PC-3 (cell line): ENCODE results near the gene MOG. TPM values are rescaled to one million over a fixed set of nuclear protein-coding genes. Genes with fewer than 3 reads are reported as not detected.

Experiments
- ATAC-seq: fragments of 200-7000 bp; cut with Tn5 transposase; 2 replicates; pipeline ENCODE4 v1.9.1; 2020; ENCODE audit warnings: mild to moderate bottlenecking, moderate library complexity
- BruUV-seq: library from RNA; stranded (reverse); fragments of 400-500 nt; replicated peaks from 2 replicates; lab custom pipeline; 2021; lab: Mats Ljungman, UMichigan
- CTCF ChIA-PET: fragments of 300-600 bp; sonication (Branson Sonifier 250); formaldehyde crosslinking; loops from one replicate; lab custom pipeline; 2022; ENCODE audit warnings: antibody characterized with exemption; lab: Charles Lee
- POLR2A ChIA-PET: fragments of 300-600 bp; sonication (Branson Sonifier 250); formaldehyde crosslinking; loops from one replicate; lab custom pipeline; 2022; ENCODE audit warnings: antibody characterized with exemption; ENCODE audit not compliant: unreplicated experiment; lab: Charles Lee
- DNase-seq: peaks from one replicate; pipeline ENCODE4 v3.0.0-alpha.2; 2015
- H2AFZ ChIP-seq: fragments of 300-600 bp; sonication (generic); 2 replicates; pipeline ENCODE4 v1.6.0; 2016; ENCODE audit warnings: antibody characterized with exemption, low read length
- H3F3A ChIP-seq: fragments of 300-600 bp; sonication (generic); one replicate; pipeline ENCODE4 v1.6.0; 2017; ENCODE audit warnings: antibody characterized with exemption, low read length, control low read depth, mild to moderate bottlenecking; ENCODE audit not compliant: unreplicated experiment
- H3K27ac ChIP-seq: fragments of 300-600 bp; sonication (generic); 2 replicates; pipeline ENCODE4 v1.5.1; 2016; ENCODE audit warnings: mild to moderate bottlenecking, low read length
- H3K27me3 ChIP-seq: fragments of 300-600 bp; sonication (generic); 2 replicates; pipeline ENCODE4 v1.6.1; 2016; ENCODE audit warnings: low read length, mixed read lengths
- H3K36me3 ChIP-seq: fragments of 300-600 bp; sonication (generic); 2 replicates; pipeline ENCODE4 v1.6.1; 2016; ENCODE audit warnings: low read depth, mixed run types, low read length, mixed read lengths
- H3K4me1 ChIP-seq: fragments of 300-600 bp; sonication (generic); 2 replicates; pipeline ENCODE4 v1.5.1; 2016; ENCODE audit warnings: low read length; ENCODE audit not compliant: insufficient read depth
- H3K4me2 ChIP-seq: fragments of 300-600 bp; sonication (generic); 2 replicates; pipeline ENCODE4 v1.6.0; 2016; ENCODE audit warnings: low read length
- H3K4me3 ChIP-seq: fragments of 300-600 bp; sonication (generic); 2 replicates; pipeline ENCODE4 v1.5.1; 2016; ENCODE audit warnings: mild to moderate bottlenecking, low read length, mixed read lengths
- H3K79me2 ChIP-seq: fragments of 300-600 bp; sonication (generic); 2 replicates; pipeline ENCODE4 v1.6.1; 2017; ENCODE audit warnings: low read length, mixed read lengths
- H3K9ac ChIP-seq: fragments of 300-600 bp; sonication (generic); 2 replicates; pipeline ENCODE4 v1.6.0; 2016; ENCODE audit warnings: mild to moderate bottlenecking, low read length
- H3K9me2 ChIP-seq: fragments of 300-600 bp; sonication (generic); replicated peaks from 2 replicates; pipeline ENCODE4 v1.6.1; 2016; ENCODE audit warnings: mixed run types, low read length, mixed read lengths
- H3K9me3 ChIP-seq: fragments of 300-600 bp; sonication (generic); 2 replicates; pipeline ENCODE4 v1.6.1; 2016; ENCODE audit warnings: low read length, mixed read lengths
- H4K20me1 ChIP-seq: fragments of 300-600 bp; sonication (generic); 2 replicates; pipeline ENCODE4 v1.6.1; 2016; ENCODE audit warnings: low read length, mixed read lengths
- EZH2 ChIP-seq: fragments of 300-600 bp; sonication (generic); IDR thresholded peaks from one replicate; pipeline ENCODE4 v1.6.1; 2017; ENCODE audit warnings: antibody characterized with exemption, mild to moderate bottlenecking, low read length; ENCODE audit not compliant: unreplicated experiment
- EZH2phosphoT487 ChIP-seq: fragments of 300-600 bp; sonication (generic); IDR thresholded peaks from 2 replicates; pipeline ENCODE4 v1.6.1; 2018; ENCODE audit warnings: mild to moderate bottlenecking, antibody characterized with exemption, low read length, borderline replicate concordance
- intact Hi-C: fragments of 100-400 bp; cut with micrococcal nuclease; formaldehyde crosslinking; loops from 2 replicates; pipeline ENCODE4 v1.9.0; 2023
- total RNA-seq: library from RNA; depleted of rRNA; stranded (reverse); fragments of >200 nt; gene quantifications from 2 replicates; pipeline ENCODE4 v1.2.3, GENCODE V29; 2014
- TF ChIP-seq, protein P1 (sequence below): fragments of 300-600 bp; sonication (generic); conservative IDR thresholded peaks from 2 replicates; pipeline ENCODE4 v1.5.1; 2017; ENCODE audit warnings: antibody characterized with exemption, low read depth, mild to moderate bottlenecking, low read length

The MOG gene
- total RNA-seq, 1 experiment from 2014 or later, result not detected

DNA sequence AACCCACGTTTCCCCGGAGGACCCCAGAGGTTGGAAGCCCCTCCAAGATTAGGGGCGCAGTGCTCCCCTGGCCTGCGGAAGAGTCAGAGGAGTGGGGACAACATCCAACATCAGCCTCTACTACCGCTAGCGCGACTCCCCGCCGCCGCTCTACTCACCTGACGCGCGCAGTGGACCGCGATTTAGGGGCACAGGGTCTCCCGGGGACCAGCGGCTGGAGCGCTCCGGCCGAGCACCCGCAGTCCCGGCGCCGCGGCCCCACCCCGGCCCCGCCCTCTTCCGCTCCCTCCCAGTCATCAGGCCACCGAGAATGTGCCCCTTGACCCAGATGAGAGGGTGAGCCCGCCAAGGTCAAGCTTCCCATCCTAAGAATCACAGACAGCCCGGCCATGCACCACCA is 24.0 kb downstream of the MOG start, which contains the start of gene ZFP57:
TSS of gene ZFP57 (minus strand) at position 249 of the 400 bp plus-strand sequence. CDS start 4,149 bp downstream, outside the sequence.
- Histone ChIP-seq H2AFZ (no peak within 1 kb of the TSS), H3K4me2 (no peak within 1 kb of the TSS), H3K4me3 (no peak within 1 kb of the TSS), H3K27ac (no peak within 1 kb of the TSS), H3F3A (no peaks in the 10 kb centered on the region), H3K9ac (no peak within 1 kb of the TSS), H3K27me3 (no peaks in the 10 kb centered on the region), H3K9me3 (no peaks in the 10 kb centered on the region), H3K36me3 (no peaks in the 10 kb centered on the region), H4K20me1 (no peaks in the 10 kb centered on the region), H3K79me2 (no peaks in the 10 kb centered on the region), H3K9me2 (no peaks in the 10 kb centered on the region), H3K4me1 (peaks cover 16% of the 10 kb centered on the region)
- ChIA-PET CTCF (no interaction called here), POLR2A (no interaction called here)
- BruUV-seq, result no TSS peak
- DNase-seq, result no peak
- TF ChIP-seq EZH2phosphoT487, result no peak
- TF ChIP-seq, protein P1, sequence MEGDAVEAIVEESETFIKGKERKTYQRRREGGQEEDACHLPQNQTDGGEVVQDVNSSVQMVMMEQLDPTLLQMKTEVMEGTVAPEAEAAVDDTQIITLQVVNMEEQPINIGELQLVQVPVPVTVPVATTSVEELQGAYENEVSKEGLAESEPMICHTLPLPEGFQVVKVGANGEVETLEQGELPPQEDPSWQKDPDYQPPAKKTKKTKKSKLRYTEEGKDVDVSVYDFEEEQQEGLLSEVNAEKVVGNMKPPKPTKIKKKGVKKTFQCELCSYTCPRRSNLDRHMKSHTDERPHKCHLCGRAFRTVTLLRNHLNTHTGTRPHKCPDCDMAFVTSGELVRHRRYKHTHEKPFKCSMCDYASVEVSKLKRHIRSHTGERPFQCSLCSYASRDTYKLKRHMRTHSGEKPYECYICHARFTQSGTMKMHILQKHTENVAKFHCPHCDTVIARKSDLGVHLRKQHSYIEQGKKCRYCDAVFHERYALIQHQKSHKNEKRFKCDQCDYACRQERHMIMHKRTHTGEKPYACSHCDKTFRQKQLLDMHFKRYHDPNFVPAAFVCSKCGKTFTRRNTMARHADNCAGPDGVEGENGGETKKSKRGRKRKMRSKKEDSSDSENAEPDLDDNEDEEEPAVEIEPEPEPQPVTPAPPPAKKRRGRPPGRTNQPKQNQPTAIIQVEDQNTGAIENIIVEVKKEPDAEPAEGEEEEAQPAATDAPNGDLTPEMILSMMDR, result no peak
- ATAC-seq, result no peak
- intact Hi-C loops, result no loop called here

- Histone ChIP-seq H3K27me3 (no peaks in the 10 kb centered on the region), H3K9me2 (no peaks in the 10 kb centered on the region), H3K27ac (no peak overlapping the region), H3K79me2 (no peaks in the 10 kb centered on the region), H2AFZ (no peak overlapping the region), H3K9me3 (no peaks in the 10 kb centered on the region), H3K4me3 (no peak overlapping the region), H3K4me2 (no peak overlapping the region), H3K4me1 (peaks cover 16% of the 10 kb centered on the region), H4K20me1 (no peaks in the 10 kb centered on the region), H3F3A (no peaks in the 10 kb centered on the region), H3K36me3 (no peaks in the 10 kb centered on the region), H3K9ac (no peak overlapping the region)
- TF ChIP-seq EZH2phosphoT487 (no peak), EZH2 (no peak)
- TF ChIP-seq, protein P1, result no peak
- intact Hi-C loops, result no loop called here
- BruUV-seq, result no TSS peak
- DNase-seq (no peak), ATAC-seq (no peak)
- CTCF ChIA-PET, result no interaction called here
- POLR2A ChIA-PET, result interaction anchor here (0.5 kb wide), 1 partner anchor 267 kb away, joined by 5 read pairs; no protein-coding TSS in a partner anchor
Measured at GRCh38 chr6:29681811-29682210, 24.9 kb downstream of the MOG start.

DNA sequence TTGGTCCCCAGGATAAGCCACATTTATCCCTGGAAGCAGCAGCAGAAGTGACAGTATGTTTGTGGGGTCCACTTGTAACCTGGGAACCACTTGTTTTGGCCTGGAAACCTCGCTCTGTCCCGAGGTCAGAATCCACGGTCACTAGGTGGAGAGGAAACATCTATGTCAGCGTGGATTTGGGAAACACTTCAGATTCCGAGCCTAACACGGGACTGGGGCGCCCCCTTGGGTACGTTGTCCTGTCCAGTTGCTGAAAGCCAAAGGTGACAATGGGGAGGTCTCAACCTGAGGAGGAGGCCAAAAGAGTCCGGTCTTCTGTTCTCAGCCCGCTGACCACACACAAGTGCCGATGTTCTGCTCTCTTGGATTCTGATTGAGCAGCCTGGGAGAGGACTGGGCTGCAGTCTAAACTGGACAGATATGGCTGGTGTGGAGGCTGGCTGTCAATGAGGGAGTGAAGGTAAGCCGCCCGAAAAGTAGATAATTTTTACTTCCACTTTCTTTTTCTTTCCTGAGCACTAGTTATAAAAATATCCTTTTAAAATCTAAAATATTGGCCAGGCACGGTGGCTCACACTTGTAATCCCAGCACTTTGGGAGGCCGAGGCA is 28.9 kb downstream of the MOG start:
- no peak overlapping the region for H3K27ac ChIP-seq
- ATAC-seq, result no peak
- H3K9me3 ChIP-seq, result no peaks in the 10 kb centered on the region
- no peak overlapping the region for H3K4me2 ChIP-seq
- no peaks in the 10 kb centered on the region for H3K27me3 ChIP-seq
- no peaks in the 10 kb centered on the region for H3K4me1 ChIP-seq
- no peak overlapping the region for H3K4me3 ChIP-seq
- BruUV-seq, result no TSS peak
- intact Hi-C loops, result no loop called here
- CTCF ChIA-PET, result no interaction called here
- no peak overlapping the region for H2AFZ ChIP-seq
- H3F3A ChIP-seq, result no peaks in the 10 kb centered on the region
- H3K79me2 ChIP-seq, result no peaks in the 10 kb centered on the region
- H4K20me1 ChIP-seq, result no peaks in the 10 kb centered on the region
- POLR2A ChIA-PET, result no interaction called here
- no peaks in the 10 kb centered on the region for H3K36me3 ChIP-seq
- TF ChIP-seq EZH2phosphoT487, result no peak
- TF ChIP-seq, protein P1, result peak; percentile 37
- no peak overlapping the region for H3K9ac ChIP-seq
- no peak for DNase-seq
- H3K9me2 ChIP-seq, result no peaks in the 10 kb centered on the region
